Frontal cortex (tissue), 4 donors: ENCODE data around the gene FMOD. TPM values are rescaled to one million over a fixed set of nuclear protein-coding genes. Genes with fewer than 3 reads are reported as not detected.

Experiments
- DNase-seq, 2 donors: peaks; one replicate each; pipeline ENCODE4 v3.0.0; 2012; ENCODE audit warnings: low spot score in 2 of 2
- FAIRE-seq: peaks from 2 replicates; lab custom pipeline; 2012; peaks lifted over from hg19 to GRCh38; lab: Jason Lieb, UNC
- total RNA-seq: library from RNA; depleted of rRNA; stranded (reverse); fragments of >200 nt; gene quantifications from one replicate; pipeline ENCODE4 v1.2.3, GENCODE V29; 2014
- donor health status: control.
- donor health status: control.
- donor health status: control.

Gene FMOD
- total RNA-seq, 1 donor from 2014 or later, result 1.6 TPM

DNA sequence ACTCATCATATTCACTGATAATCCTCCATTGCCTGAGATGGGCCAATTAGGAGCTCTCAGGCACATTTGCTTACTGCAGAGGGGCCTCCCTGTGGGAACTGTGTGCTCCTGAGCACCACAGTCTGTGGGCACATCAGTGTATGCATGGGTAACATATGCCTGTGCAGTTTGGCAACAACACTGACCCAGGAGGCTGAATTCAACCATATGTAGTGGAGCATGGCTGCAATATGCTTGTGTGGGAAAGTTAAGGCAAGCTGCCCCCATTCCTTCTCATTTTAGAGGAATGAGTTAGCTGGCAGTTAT, 11.8 kb upstream of the FMOD start:
- FAIRE-seq (no peak), DNase-seq (no peak)

DNA sequence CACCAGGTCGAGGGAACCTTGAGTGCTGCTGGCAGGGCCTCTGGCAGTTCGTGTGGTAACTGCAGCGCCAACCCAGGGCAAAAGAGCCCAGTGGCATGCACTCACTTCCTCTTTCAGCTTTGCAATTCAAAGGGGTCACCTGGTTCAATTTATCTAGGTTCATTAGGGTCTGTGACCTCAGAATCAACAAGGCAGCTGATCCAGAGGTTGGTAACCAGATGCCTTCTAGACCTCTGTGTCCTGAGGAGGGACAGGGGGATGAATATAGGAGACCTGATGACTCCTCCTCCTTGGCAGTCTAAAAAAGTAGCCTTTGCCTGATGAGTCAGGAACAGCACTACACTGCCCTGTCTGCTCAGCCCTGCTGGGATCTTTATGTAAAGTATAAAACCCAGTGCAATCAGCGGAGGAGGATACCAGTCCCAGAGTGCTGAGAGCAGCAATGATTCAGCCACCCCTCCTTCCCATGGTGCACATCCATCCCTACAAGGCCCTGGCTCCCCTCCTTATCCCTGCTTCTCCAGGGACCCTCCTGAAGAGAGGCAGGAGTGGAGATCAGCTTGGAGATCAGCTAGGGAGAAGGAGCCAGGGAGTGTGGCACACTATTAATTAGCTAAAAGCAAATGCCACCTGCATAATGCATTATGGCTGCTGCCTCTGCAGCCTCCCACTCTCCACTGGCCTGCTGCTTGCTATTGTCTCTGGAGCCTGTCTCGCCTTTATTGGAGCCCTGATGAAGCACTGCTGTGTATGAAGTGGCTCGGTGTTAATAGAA, 11.2 kb upstream of the FMOD start:
- FAIRE-seq (no peak), DNase-seq (no peak)

DNA sequence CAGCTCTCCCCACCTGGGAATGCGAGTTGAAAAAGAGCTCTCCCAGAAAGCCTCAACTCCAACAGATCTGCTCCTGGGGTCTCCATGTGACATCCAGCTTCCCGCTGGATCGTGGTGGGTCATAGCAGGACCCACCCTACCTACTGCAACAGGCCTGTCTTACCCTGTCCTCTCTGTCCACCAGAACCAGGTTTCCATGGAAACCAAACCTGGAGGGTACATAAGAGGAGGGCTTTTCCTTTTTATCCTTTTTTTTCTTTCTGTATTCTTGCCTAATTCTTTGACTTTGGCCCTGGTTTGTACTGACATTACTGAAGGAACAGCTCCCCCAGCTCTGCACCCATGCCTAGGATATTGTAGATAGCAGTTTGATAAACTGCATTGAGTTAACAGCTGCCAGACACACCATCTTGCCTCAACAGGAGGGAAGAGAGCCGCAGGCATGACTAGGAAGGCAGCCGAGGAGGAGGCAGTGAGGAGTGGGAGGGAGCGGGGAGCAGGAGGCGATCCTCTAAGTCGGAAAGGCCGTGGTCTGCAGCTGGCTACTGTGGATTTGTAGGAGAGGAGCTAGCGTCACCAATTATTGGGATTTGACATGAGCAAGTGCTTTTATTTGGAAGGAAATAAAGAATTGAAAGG, 9.7 kb upstream of the FMOD start:
- FAIRE-seq (no peak), DNase-seq (no peak)

DNA sequence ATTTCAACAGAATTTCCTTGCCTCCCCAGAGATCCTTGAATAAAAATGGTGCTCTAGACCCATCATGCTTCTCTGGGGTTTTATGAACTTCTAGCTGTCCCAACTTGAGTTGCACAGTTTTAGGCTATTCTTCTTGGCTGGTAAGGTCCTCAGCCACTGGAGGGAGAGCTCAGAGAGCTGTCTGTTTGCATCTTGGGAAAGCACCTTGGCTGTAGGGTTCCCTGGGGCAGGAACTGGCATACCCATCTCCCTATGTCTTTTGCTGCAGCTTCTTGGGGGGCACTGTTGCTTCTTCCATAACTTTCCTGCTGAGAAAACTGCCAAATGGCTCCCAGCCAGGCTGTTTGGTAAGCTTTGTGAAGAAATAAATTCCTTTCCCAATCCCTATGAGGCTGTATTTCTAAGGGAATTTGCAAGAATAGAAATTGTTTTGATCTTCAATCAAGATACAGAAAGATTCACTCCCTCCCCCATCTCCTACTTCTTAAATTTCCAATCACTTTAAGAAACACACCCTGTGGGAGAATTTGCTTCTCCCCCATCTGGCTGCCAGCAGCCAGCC, 8.2 kb upstream of the FMOD start:
- DNase-seq (no peak), FAIRE-seq (no peak)

DNA sequence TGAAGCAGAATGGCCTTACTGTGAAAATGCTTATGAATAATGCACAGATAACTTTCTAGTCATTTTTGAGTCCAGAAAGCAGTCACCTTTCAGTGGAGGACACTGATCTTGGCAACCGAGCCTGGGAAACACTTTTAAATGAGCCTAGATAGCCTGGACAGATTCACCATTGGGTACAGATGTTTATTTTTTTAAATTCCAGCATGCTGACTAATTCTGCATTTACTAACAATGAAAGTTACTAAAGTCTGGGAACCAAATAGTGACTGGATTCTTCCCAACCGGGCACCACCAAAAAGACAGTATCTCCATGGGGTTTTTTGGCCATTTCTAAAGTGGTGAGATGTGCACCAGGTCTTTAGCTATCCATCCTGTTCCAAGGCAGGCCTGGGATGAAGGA, 3.3 kb upstream of the FMOD start:
- no peak for FAIRE-seq
- DNase-seq, result no peak

DNA sequence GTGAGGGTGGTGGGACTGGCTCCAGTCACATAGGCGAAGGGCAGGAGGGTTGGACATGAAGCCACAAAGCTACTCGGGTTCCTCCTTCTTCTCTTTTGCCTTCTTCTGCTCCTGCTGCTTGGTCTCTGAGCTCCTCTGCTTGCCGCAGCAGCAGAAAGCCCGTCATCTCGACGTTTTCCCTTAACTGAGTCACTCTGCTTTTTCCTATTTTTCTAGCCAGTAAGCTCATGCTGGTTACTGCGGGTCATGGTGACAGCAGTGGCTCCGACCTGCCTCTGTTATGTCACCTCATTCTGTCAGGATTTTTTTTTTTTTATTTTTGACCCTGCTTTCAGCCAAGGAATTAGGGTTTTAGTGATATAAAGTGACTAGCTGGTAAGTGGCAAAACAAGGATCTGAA, 2.6 kb upstream of the FMOD start:
- DNase-seq (no peak), FAIRE-seq (no peak)

DNA sequence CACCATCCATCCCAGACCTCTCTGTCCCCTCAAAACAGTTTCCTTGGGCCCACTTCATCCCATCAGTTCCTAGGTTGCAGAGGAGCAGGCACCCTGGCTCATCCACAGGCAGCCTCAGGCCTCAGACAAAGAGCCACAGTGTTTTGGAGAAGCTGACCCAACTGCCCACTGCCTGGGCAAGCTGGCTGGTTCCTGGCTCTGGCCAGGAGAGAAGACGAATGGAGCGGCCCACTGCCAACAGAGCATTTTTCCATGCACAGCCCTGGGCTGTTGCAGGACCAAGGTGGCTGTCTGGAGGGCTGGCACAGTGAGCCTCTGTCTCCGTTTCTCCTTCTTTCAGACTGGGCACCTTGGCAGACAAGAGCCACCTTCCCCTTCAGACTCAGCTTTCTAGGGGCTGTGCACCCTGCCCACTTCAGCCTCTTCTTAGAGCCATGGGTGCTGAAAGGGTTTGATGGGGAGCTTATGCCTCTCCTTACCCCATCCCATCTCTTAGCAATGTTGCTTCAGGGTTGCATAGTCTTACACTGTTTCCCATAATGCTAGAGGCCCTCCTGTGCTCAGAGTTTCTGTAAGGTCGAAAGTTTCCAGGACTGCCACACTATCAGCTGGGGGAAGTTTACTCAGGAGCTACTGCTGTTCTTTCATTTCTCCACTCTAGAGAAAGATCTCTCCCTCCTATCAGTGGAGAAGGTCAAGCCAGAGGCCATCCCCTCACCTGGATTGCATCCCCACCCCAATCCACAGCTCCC, 973 bp downstream of the FMOD start:
- no peak for DNase-seq
- no peak for FAIRE-seq

DNA sequence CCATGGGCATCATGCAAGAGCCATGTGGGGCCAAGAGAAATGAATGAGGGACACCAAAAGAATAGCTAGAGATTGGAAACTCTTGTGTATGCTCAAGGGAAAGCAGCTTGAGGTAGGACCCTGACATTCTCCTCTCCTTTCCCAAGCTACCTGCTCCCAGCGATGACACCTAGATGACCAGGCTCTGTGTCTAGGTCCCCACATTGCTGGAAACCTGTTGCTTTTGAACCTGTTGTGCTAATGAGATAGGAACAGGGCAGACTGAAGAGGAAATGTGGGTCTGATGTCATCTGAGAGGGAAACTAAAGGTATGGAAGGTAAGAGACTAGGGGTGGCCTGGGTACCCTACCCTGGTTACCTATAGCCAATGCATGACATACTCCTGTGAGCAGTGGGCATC, 1.8 kb downstream of the FMOD start:
- DNase-seq, result no peak
- FAIRE-seq, result no peak

DNA sequence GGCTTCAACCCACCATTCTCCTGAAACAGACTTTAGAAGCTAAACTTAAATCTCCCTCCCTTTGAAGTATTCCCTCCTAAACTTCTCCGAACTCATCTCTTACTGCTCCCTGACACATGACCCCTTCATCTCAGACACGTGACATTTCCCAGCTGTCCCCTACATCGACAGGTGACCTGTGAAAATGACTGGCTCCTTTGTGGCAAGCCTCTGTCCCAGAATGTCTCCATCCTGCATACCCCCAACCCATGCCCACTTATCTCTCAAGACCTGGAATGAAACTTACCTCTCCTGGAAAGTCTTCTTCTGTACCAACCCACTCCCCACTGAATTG, 4.2 kb downstream of the FMOD start:
- FAIRE-seq (no peak), DNase-seq (no peak)

DNA sequence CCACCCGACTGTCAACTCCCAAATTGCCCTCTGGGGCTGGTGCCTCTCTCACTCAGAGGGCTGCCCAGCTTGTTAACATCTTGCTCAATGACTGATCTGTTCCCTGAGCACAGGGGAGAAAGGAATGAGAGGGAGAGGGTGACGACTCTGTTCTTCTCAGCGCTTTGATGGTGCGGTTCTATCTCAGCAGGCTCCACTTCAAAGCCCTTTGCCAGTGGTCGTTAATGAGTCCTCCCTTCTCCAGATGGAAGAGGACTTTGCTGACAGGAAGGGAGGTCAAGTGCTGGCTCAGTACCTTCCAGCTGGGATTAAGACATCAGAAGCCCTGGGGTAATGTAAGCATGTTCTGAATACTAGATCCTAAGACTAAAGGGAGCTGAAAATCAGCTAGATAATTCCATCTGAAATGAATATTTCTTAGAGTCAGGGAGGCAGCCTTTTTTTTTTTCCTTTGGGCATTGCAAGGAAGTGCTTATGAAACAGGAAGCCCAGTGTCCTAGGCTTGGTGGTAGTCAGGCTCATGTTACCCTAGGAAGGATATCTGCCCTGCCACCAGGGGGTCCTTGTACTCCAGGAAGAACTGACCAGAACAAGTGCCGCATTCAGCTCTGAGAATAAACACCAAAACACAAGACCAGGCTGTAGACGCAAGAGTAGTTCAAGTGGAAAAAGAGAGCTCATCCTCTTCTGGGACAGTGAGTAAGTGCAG, 4.7 kb downstream of the FMOD start:
- DNase-seq, result no peak
- no peak for FAIRE-seq

DNA sequence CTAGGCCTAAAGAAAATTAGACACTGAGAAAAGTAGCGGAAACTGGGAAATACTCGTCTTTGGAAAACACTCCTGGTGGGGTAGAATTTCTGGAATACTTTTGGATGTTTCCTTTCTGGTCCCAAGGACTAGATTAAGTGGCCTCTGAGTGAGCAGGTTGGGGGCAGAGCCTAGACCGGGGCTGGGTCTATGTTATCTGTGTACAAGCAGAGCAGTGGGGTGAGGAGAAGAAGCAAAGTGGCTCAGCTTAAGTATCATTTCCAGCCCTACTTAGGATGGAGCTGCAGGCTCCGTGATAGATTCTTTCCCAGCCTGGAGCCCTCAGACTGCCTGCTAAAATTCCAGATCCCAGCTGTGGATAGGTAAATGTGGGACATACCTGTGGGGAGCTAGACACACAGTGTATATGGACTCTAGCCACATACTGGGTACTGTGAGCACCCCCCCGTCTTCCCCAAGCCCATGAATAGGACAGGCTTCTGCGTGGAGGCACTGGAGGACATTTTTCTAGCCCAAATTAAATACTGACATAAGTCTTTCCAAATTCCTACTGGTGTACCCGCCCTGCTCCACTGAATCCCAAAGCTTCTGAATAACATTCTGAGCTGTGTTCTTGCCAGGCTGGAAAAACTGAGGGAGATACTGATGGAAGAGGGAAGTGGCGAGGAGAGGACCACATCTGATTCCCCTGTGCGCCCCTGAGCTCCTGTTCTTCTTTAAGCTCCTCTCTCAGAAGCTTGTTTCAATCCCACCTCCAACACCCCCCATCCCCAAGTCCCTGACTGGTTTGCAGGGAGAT, 6.8 kb downstream of the FMOD start:
- DNase-seq (no peak), FAIRE-seq (no peak)

DNA sequence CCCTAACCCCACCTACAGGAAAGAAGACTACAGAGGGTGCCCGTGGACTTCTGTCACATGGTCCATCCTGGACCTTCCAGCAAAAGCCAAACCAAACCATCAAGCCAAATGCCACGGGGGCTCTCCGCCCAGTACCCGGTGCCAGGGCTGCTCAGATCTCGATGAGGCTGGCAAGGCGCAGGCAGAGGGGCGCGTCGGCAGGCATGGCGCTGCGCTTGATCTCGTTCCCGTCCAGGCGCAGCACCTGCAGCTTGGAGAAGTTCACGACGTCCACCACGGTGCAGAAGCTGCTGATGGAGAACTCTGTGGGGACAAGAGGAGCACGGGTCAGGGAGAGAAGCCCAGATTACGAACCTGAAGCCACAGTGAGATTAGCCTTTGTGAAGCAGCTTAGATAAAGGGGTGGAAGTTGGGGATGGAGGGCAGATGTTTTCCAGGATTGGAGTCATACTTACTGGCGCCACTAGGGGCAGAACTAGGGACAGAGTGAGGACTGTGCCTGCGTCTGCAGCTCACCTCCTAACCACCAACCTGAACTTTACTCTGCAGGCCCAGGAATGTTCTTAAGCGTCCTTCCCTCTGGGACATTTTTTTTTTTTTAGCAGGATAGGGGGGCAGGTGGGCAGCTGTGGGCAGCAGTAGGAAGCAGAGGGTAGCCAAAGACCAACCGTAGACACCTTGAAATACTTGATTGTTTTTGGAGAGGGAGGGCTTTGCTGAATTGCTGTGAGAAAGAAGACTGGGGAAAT, 8.6 kb downstream of the FMOD start:
- FAIRE-seq (no peak), DNase-seq (peak; percentile 50 to 62)

DNA sequence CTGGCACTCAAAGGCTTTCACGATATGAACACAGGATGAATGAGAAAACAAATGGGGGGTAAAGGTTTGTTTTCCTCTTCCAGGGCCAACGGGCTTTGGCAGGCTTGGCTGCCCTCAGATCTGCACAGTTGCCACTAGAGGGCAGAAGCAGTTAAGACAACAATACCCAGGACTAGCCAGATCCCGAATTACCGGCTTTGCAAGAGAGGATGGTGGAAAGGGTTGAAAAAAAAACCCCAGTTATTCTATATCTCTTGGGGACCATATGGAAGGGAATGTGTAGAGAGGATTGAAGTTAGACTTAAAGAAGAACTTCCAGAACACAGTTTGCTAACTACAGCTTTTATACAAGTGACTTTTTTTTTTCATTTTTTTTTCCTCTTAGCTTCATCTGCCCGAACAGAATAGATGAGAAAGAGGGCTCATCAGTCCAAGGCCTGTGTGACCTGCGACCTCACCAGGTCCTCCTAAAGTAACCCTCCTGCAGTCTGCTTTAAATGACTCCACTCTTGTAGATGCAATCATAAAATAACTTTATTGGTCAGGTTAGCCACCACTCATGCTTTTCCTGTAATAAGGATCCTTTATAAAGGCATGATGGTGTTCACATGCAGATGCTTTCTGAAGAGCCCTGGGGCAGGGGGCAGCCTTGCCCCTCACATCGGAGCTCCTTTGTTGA, 10.7 kb downstream of the FMOD start:
- DNase-seq, result peak; percentile 81 to 90
- no peak for FAIRE-seq

DNA sequence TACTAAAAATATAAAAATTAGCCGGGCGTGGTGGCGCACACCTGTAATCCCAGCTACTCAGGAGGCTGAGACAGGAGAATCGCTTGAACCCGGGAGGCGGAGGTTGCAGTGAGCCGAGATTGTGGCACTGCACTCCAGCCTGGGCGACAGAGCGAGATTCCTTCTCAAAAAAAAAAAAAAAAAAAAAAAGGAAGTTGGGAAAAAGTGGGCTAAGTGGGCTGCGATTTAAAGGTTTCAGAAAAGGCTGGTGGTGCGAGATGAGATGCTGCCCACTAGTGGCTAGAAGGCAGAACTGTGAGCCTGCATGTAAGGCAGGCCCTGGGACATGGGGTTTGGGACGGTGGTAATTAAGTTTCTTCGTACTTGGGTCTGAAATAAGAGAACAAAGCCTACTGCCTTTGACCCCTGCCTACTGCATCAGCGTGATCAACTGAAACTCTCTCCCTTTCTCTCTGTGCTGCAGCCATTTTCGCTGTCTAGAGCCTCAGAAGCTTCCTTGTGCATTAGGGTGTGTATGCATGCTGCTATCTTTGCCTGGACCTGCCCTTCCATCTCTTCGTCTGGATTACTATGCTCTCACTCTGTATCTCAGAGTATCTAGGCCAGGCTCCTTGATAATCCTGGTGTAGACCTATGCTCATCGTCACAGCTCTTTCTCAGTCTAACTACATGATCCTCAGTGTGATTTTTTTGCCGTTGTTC, 12.4 kb downstream of the FMOD start:
- DNase-seq (peak; percentile 76 to 86), FAIRE-seq (no peak)

DNA sequence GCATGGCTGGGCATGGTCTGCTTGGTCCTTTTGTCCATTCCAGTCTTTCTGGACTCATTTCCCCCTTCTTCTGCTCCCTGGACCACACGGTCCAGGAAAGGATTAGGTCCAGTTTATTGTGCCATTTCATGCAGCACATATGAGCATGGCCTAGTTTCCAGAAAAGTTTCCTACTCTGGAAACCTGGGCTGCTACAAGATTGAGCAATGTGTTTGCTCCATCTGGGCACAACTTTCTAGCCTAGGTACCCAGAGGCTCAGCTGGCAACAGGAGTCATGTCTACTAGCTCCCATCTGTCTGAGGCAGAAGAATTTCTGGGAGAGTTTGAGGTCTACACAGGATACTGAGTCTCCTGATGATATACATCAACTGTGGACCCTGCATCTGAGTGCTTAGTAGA, 14.8 kb downstream of the FMOD start:
- FAIRE-seq, result no peak
- DNase-seq, result no peak

DNA sequence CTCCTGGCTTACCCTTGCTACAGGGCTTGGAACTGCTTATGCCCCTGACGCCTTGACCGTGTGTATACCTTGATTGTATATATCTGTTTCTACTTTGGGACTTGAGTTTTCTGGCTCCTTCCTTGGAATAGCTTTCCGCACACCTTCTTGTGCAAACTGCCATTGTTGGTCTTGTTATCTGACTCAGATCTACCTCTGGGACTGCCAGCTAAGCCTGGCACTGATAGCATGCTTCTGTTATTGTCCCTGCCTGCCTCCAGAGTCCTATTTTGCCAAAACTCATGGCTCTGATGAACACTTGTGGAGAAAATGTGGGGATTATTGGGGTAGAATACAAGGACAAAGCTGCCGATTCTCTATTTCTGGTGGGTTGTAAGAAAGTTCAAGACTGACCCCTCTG, 15.4 kb downstream of the FMOD start:
- DNase-seq (no peak), FAIRE-seq (no peak)

DNA sequence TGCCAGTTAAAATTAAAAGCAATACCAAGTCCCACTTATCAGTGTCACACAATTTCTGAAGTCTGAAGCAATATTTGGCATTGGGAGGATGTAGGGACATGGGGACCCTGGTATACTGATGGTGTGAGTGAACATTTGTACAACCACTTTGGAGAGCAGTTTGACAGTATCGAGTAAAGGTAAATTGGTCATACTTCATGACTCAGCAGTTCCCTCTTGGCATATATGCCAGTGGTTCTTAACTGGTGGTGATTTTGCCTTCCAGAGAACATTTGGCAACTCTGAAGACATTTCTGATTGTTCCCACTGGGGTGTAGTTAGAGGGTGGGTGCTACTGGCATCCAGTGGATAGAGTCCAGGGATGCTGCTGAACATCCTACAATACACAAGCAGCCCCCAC, 19.7 kb downstream of the FMOD start:
- FAIRE-seq, result no peak
- DNase-seq, result no peak

DNA sequence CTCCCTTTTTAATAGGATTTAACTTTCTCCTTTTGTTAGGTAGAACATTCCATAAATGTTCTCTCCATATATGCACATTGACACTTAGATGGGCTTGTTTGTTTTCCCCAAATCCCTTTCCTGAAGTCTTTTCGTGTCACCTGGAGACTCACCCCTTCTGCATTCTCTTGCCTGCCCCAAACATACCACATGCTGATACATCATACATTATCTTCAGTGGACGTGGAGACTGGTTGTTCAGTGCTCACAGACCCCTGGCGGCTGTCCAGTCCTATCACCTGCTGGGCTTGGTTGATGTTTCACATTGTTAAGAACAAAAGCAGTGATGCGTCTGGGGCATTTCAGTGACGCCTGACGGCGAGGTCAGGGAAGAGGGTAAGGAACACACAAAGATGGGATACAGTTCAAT, 22.2 kb downstream of the FMOD start:
- FAIRE-seq, result no peak
- DNase-seq, result no peak
